ENCODE measurements around the gene PABPN1L. TPM values are rescaled to one million over a fixed set of nuclear protein-coding genes. Genes with fewer than 3 reads are reported as not detected.

Gene PABPN1L
- total RNA-seq, 1 experiment from 2014 or later = 0.57 TPM

GRCh38 chr16:88905563-88905962 is 39.1 kb upstream of the PABPN1L start:
- Histone ChIP-seq H4K20me1 (ENCODE audit: insufficient read depth) (no peaks in the 10 kb centered on the region), H3K4me2 (ENCODE audit: low read length) (peak overlapping the region; percentile 70), H3K36me3 (ENCODE audit: control insufficient read depth in 1 of 2, insufficient read depth in 2 of 2, low read length in 2 of 2) (no peaks in the 10 kb centered on the region), H3K27me3 (ENCODE audit: insufficient read depth, low read length) (no peaks in the 10 kb centered on the region), H3K4me1 (ENCODE audit: control insufficient read depth in 1 of 2, insufficient read depth in 2 of 2, low read length in 2 of 2) (peaks cover 16 to 38% of the 10 kb centered on the region in 2 experiments), H3K79me2 (ENCODE audit: insufficient read depth, low read length) (no peaks in the 10 kb centered on the region), H3K9ac (ENCODE audit: low read length) (no peak overlapping the region), H3K27ac (ENCODE audit: low read depth, low read length) (no peak overlapping the region), H2AFZ (ENCODE audit: low read depth, low read length, poor library complexity, severe bottlenecking) (no peak overlapping the region), H3K4me3 (replicated peaks in 1 of 2; ENCODE audit: low read depth in 1 of 2, low read length in 2 of 2) (peak overlapping the region in 1 of 2 experiments; percentile 24; a peak in 1 of 4 replicates), H3K9me3 (ENCODE audit: control insufficient read depth in 1 of 2, insufficient read depth in 1 of 2, low read depth in 1 of 2, low read length in 2 of 2) (no peaks in the 10 kb centered on the region), H3K9me2 (ENCODE audit: insufficient read depth) (no peaks in the 10 kb centered on the region)
- intact Hi-C loops (cut with micrococcal nuclease) = no loop called here
- BruUV-seq (replicated peaks) = no TSS peak
- CTCF ChIA-PET = no interaction called here
- DNase-seq (ENCODE audit: low read depth, low spot score) = no peak
- POLR2A ChIA-PET = interaction anchor here (0.7 to 1.1 kb wide), 2 partner anchors 265 to 287 kb away, joined by 4 read pairs; no protein-coding TSS in a partner anchor
- TF ChIP-seq, protein P1, sequence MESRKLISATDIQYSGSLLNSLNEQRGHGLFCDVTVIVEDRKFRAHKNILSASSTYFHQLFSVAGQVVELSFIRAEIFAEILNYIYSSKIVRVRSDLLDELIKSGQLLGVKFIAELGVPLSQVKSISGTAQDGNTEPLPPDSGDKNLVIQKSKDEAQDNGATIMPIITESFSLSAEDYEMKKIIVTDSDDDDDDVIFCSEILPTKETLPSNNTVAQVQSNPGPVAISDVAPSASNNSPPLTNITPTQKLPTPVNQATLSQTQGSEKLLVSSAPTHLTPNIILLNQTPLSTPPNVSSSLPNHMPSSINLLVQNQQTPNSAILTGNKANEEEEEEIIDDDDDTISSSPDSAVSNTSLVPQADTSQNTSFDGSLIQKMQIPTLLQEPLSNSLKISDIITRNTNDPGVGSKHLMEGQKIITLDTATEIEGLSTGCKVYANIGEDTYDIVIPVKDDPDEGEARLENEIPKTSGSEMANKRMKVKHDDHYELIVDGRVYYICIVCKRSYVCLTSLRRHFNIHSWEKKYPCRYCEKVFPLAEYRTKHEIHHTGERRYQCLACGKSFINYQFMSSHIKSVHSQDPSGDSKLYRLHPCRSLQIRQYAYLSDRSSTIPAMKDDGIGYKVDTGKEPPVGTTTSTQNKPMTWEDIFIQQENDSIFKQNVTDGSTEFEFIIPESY (IDR thresholded peaks at IDR 0.05; ENCODE audit: extremely low read depth, insufficient replicate concordance, low read length) = no peak
- TF ChIP-seq JUND (IDR thresholded peaks at IDR 0.05) (no peak), EZH2phosphoT487 (IDR thresholded peaks at IDR 0.05; ENCODE audit: borderline replicate concordance) (no peak)
- ATAC-seq = peak; percentile 74
- RAD21 ChIA-PET (ENCODE audit: low non-redundant PET in 1 of 2, low total read pairs in 2 of 2, uncharacterized antibody in 2 of 2, unreplicated experiment in 2 of 2) = no interaction called here

GRCh38 chr16:88904676-88905365 is 38.4 kb upstream of the PABPN1L start:
- H3K27ac ChIP-seq (ENCODE audit: low read depth, low read length) = no peak overlapping the region
- ChIA-PET CTCF (no interaction called here), POLR2A (interaction anchor here (1.1 kb wide), 1 partner anchor 288 kb away, joined by 4 read pairs; no protein-coding TSS in a partner anchor), RAD21 (ENCODE audit: low non-redundant PET in 1 of 2, low total read pairs in 2 of 2, uncharacterized antibody in 2 of 2, unreplicated experiment in 2 of 2) (no interaction called here)
- no peaks in the 10 kb centered on the region for H3K79me2 ChIP-seq (ENCODE audit: insufficient read depth, low read length)
- H3K27me3 ChIP-seq (ENCODE audit: insufficient read depth, low read length) = no peaks in the 10 kb centered on the region
- no peaks in the 10 kb centered on the region for H3K36me3 ChIP-seq (ENCODE audit: control insufficient read depth in 1 of 2, insufficient read depth in 2 of 2, low read length in 2 of 2)
- intact Hi-C loops (cut with micrococcal nuclease) = no loop called here
- H3K9me2 ChIP-seq (ENCODE audit: insufficient read depth) = no peaks in the 10 kb centered on the region
- no peak overlapping the region for H3K9ac ChIP-seq (ENCODE audit: low read length)
- no TSS peak for BruUV-seq (replicated peaks)
- H3K4me1 ChIP-seq (ENCODE audit: control insufficient read depth in 1 of 2, insufficient read depth in 2 of 2, low read length in 2 of 2) = peaks cover 16 to 38% of the 10 kb centered on the region in 2 experiments
- no peaks in the 10 kb centered on the region for H4K20me1 ChIP-seq (ENCODE audit: insufficient read depth)
- peak overlapping the region in 1 of 2 experiments; percentile 24; a peak in 1 of 4 replicates for H3K4me3 ChIP-seq (replicated peaks in 1 of 2; ENCODE audit: low read depth in 1 of 2, low read length in 2 of 2)
- DNase-seq (ENCODE audit: low read depth, low spot score) (no peak), ATAC-seq (no peak)
- H3K9me3 ChIP-seq (ENCODE audit: control insufficient read depth in 1 of 2, insufficient read depth in 1 of 2, low read depth in 1 of 2, low read length in 2 of 2) = no peaks in the 10 kb centered on the region
- no peak overlapping the region for H2AFZ ChIP-seq (ENCODE audit: low read depth, low read length, poor library complexity, severe bottlenecking)
- peak overlapping the region; percentile 70 for H3K4me2 ChIP-seq (ENCODE audit: low read length)
- TF ChIP-seq, protein P2, sequence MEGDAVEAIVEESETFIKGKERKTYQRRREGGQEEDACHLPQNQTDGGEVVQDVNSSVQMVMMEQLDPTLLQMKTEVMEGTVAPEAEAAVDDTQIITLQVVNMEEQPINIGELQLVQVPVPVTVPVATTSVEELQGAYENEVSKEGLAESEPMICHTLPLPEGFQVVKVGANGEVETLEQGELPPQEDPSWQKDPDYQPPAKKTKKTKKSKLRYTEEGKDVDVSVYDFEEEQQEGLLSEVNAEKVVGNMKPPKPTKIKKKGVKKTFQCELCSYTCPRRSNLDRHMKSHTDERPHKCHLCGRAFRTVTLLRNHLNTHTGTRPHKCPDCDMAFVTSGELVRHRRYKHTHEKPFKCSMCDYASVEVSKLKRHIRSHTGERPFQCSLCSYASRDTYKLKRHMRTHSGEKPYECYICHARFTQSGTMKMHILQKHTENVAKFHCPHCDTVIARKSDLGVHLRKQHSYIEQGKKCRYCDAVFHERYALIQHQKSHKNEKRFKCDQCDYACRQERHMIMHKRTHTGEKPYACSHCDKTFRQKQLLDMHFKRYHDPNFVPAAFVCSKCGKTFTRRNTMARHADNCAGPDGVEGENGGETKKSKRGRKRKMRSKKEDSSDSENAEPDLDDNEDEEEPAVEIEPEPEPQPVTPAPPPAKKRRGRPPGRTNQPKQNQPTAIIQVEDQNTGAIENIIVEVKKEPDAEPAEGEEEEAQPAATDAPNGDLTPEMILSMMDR (IDR thresholded peaks at IDR 0.05 in 2 of 3, conservative IDR thresholded peaks at IDR 0.05 in 1 of 3; ENCODE audit: borderline replicate concordance in 1 of 3, insufficient read depth in 1 of 3, low read depth in 2 of 3, low read length in 2 of 3) = no peak
- no peak for TF ChIP-seq ZNF274 (IDR thresholded peaks at IDR 0.05; ENCODE audit: low read depth, low read length)
- TF ChIP-seq JUND (IDR thresholded peaks at IDR 0.05) = no peak
- TF ChIP-seq POLR2AphosphoS5 (IDR thresholded peaks at IDR 0.05; ENCODE audit: low read depth, low read length) = no peak
- TF ChIP-seq, protein P1 (IDR thresholded peaks at IDR 0.05; ENCODE audit: extremely low read depth, insufficient replicate concordance, low read length) = no peak
- no peak for TF ChIP-seq EZH2 (IDR thresholded peaks at IDR 0.05)
- TF ChIP-seq, protein P3, sequence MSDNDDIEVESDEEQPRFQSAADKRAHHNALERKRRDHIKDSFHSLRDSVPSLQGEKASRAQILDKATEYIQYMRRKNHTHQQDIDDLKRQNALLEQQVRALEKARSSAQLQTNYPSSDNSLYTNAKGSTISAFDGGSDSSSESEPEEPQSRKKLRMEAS (IDR thresholded peaks at IDR 0.05) = no peak
- no peak for TF ChIP-seq SP1 (IDR thresholded peaks at IDR 0.05; ENCODE audit: low read depth)
- no peak for TF ChIP-seq FOSL1 (IDR thresholded peaks at IDR 0.05; ENCODE audit: low read depth)
- no peak for TF ChIP-seq EZH2phosphoT487 (IDR thresholded peaks at IDR 0.05; ENCODE audit: borderline replicate concordance)
- TF ChIP-seq TCF7L2 (IDR thresholded peaks at IDR 0.05; ENCODE audit: borderline replicate concordance, extremely low read depth, insufficient read depth, insufficient read length) = no peak

Measured in HCT116 (cell line).